Right lobe of liver (tissue), 6 donors: ENCODE data around the gene RPS19. TPM values are rescaled to one million over a fixed set of nuclear protein-coding genes. Genes with fewer than 3 reads are reported as not detected.

Experiments used
- ATAC-seq, 4 donors: fragments of 200-7000 bp; cut with Tn5 transposase; one replicate each; pipeline ENCODE4 v1.9.1; 2020; ENCODE audit warnings: mild to moderate bottlenecking in 4 of 4, moderate library complexity in 4 of 4
- DNase-seq, 3 donors: peaks; one replicate each; pipeline ENCODE4 v3.0.0-alpha.2; 2020
- H3K27ac ChIP-seq, 3 donors: fragments of 200-600 bp; one replicate each; pipeline ENCODE4 v1.8.0; 2022
- H3K27me3 ChIP-seq, 2 donors: fragments of 200-600 bp; one replicate each; pipeline ENCODE4 v1.8.0; 2022
- H3K36me3 ChIP-seq, 4 donors: fragments of 200-600 bp; sonication (generic) in 1 of 4; one replicate each; pipeline versions ENCODE4 v1.5.1 to v1.8.0; 2017 to 2022; ENCODE audit warnings: control low read depth in 1 of 4
- H3K4me1 ChIP-seq, 4 donors: fragments of 200-600 bp; sonication (generic) in 1 of 4; one replicate each; pipeline versions ENCODE4 v1.5.1 to v1.8.0; 2017 to 2022; ENCODE audit warnings: control low read depth in 1 of 4
- H3K4me3 ChIP-seq, 3 donors: fragments of 200-600 bp; one replicate each; pipeline ENCODE4 v1.8.0; 2022
- H3K9me3 ChIP-seq, 4 donors: fragments of 200-600 bp; sonication (generic) in 1 of 4; one replicate each; pipeline versions ENCODE4 v1.5.1 to v1.8.0; 2017 to 2022; ENCODE audit warnings: control low read depth in 1 of 4
- POLR2A ChIP-seq: fragments of 450-650 bp; IDR thresholded peaks from one replicate; pipeline ENCODE4 v1.6.1; 2017; ENCODE audit warnings: antibody characterized with exemption, mild to moderate bottlenecking
- WGBS: methylation state at CpG from one replicate; pipeline ENCODE4 v1.1.6; 2018; ENCODE audit warnings: low coverage, low lambda C conversion rate; ENCODE audit not compliant: insufficient coverage; ENCODE audit errors: missing lambda C conversion rate; 5-methylcytosine and 5-hydroxymethylcytosine counted together
- intact Hi-C, 2 donors: fragments of 100-400 bp; cut with DNase I; formaldehyde crosslinking; loops; one replicate each; pipeline versions ENCODE4 v1.11.2 to v1.14.1; 2022
- total RNA-seq, 6 experiments: library from RNA; depleted of rRNA in 2 of 6; stranded (reverse); fragments of >200 nt in 2 of 6; fragmentation: NEBNext Ultra II Directional in 3 of 6; extraction: Animal tissue kit (Norgen Biotek cat#: 25700) in 3 of 6; gene quantifications; one replicate each; pipeline versions ENCODE4 v1.1.0 to v1.2.4, GENCODE V29; 2016 to 2023
- TF ChIP-seq, protein P1 (sequence below), 4 donors: fragments of 200-600 bp in 3 of 4; fragments of 450-650 bp in 1 of 4; IDR thresholded peaks; one replicate each; pipeline versions ENCODE4 v1.5.1 to v1.8.0; 2016 to 2022; ENCODE audit warnings: antibody characterized with exemption in 4 of 4, mild to moderate bottlenecking in 2 of 4
- donor health status: DM: no; HTN: yes; CAD: no.
- donor health status: DM: no; HTN: no; CAD: no.
- donor health status: DM: no; HTN: no; CAD: no.
- donor health status: DM: no; HTN: yes; CAD: no.
- donor health status: DM: no; HTN: yes; CAD: no.

RPS19 gene
- total RNA-seq, 6 experiments from 2014 or later, result 347 to 556 (median 499) TPM

DNA sequence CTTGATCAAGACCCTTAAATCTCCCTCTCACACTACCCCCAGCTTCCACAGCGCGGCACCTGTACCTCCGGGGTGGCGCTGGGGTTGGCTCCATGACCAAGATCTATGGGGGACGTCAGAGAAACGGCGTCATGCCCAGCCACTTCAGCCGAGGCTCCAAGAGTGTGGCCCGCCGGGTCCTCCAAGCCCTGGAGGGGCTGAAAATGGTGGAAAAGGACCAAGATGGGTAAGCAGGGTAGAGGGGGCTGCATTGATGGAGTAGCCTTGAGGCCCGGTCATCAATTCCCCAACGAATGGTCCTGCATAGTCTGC lies 8.9 kb downstream of the RPS19 start:
- Histone ChIP-seq H3K4me3 (no peak overlapping the region), H3K36me3 (peaks cover 7 to 60% (median 30%) of the 10 kb centered on the region in 4 donors), H3K9me3 (no peaks in the 10 kb centered on the region), H3K27me3 (no peaks in the 10 kb centered on the region), H3K27ac (no peak overlapping the region), H3K4me1 (peaks cover 0 to 12% (median 0%) of the 10 kb centered on the region in 4 donors)
- WGBS, result no CpG with 5 or more reads among the region's 12 CpGs
- intact Hi-C loops, result no loop called here
- no peak for DNase-seq
- TF ChIP-seq, protein P1, sequence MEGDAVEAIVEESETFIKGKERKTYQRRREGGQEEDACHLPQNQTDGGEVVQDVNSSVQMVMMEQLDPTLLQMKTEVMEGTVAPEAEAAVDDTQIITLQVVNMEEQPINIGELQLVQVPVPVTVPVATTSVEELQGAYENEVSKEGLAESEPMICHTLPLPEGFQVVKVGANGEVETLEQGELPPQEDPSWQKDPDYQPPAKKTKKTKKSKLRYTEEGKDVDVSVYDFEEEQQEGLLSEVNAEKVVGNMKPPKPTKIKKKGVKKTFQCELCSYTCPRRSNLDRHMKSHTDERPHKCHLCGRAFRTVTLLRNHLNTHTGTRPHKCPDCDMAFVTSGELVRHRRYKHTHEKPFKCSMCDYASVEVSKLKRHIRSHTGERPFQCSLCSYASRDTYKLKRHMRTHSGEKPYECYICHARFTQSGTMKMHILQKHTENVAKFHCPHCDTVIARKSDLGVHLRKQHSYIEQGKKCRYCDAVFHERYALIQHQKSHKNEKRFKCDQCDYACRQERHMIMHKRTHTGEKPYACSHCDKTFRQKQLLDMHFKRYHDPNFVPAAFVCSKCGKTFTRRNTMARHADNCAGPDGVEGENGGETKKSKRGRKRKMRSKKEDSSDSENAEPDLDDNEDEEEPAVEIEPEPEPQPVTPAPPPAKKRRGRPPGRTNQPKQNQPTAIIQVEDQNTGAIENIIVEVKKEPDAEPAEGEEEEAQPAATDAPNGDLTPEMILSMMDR (IDR thresholded peaks at IDR 0.05), result no peak
- TF ChIP-seq POLR2A, result no peak
- ATAC-seq, result no peak

DNA sequence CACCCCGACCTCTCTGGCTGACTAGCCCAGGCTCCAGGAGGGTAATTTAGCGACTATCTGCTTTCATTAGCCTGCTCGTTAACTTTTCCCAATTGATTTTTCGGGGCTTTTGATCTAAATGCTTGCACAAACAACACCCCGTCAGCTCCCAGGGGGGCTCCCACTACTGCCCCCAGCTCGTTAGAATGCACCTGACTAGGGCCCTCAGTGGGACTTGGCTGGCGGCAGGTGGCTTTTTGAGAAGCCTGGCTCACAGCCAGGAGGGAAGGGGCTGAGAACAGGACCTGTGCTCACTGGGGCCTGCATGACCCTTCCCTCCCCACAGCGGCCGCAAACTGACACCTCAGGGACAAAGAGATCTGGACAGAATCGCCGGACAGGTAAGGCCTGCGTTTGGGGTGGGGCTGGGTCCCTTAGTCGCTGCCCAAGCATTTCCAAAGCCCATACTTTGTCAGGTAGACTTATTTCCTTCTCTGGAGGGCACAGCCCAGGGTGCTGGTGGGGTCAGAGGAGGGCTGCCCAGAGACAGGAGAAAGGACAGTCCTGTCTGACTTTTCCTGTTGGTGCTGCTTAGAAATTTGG lies 9.4 kb downstream of the RPS19 start:
- no peaks in the 10 kb centered on the region for H3K27me3 ChIP-seq
- intact Hi-C loops, result no loop called here
- TF ChIP-seq, protein P1 (IDR thresholded peaks at IDR 0.05), result no peak
- no peak overlapping the region for H3K27ac ChIP-seq
- H3K36me3 ChIP-seq, result peaks cover 3 to 55% (median 28%) of the 10 kb centered on the region in 4 donors
- DNase-seq (no peak), ATAC-seq (no peak)
- peaks cover 0 to 12% (median 0%) of the 10 kb centered on the region in 4 donors for H3K4me1 ChIP-seq
- H3K9me3 ChIP-seq, result no peaks in the 10 kb centered on the region
- 92% methylated on average over 6 of the region's 13 CpGs for WGBS
- H3K4me3 ChIP-seq, result no peak overlapping the region

DNA sequence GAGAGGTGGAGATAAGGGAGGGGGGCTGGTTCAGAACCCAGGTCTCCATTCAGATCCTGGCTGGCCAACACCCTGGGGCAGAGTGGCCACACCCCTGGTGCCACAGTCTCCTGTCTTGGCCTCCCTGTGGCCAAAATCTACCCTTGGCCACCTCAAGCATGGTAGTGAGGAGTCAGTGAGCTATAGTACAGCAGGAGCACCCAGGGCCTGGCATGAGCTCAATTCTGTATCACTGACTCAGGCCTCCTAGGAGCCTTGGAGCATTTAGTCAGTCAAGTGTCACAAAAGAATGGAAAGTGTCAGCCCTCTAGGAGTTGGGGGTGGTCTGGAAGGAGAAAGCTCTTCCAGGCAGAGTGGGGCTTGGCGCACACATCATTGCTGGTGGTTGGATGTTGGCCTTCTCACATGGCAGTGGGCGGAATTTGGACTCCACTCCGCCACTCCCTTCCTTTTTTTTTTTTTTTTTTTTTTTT lies 10.4 kb downstream of the RPS19 start:
- peak in 2 of 4 donors; percentile 6 to 9 for ATAC-seq
- WGBS, result 53% methylated on average over 3 of the region's 3 CpGs

DNA sequence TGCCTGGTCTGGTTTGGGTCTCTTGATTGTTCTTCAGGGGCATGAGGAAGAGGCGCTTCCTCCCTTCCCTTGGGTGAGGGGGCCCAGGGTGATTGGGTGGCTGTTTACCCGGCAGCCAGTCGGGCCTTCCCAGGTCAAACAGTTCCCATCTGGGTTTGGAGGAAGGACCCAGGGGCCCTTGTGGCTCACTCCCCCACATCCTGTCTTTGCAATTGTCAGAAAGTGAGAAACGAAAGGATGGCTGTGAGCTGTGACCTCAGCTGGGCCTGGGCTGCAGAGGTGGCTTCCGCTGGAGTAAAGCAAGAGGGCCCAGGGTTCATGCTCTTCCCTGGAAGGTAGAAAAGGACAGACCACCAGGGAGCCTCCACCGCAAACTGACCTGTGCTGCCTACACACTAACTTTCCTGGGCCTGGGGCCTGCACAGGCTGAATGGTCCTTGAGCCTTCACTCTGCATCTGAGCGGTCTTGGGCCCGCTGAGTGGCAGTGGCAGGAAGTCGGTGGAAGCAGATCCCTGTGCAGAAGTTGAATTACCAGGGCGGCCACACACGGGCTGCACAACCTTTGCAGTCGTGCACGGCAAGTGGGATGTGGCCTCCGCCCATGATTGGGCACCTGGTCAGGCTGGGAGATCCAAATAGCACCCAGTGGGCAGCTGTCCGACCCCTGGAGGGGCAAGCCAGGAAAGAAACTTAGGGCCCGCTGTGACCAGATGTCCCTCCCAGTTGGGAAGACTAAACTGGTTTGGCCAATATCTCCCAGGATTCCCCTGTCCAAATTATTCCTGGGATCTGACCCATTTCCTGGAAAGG lies 11.7 kb downstream of the RPS19 start:
- Histone ChIP-seq H3K9me3 (no peaks in the 10 kb centered on the region), H3K27ac (peak overlapping the region in 1 of 3 donors; percentile 24), H3K4me3 (no peak overlapping the region), H3K36me3 (peaks cover 0 to 35% (median 19%) of the 10 kb centered on the region in 4 donors), H3K27me3 (no peaks in the 10 kb centered on the region), H3K4me1 (peaks cover 0 to 12% (median 0%) of the 10 kb centered on the region in 4 donors)
- 35% methylated on average over 3 of the region's 16 CpGs for WGBS
- intact Hi-C loops, result loop anchor here (5.0 to 10.0 kb wide), 2 partner anchors 63 to 76 kb away; no protein-coding TSS in a partner anchor
- ATAC-seq (peak; percentile 37 to 68 (median 47)), DNase-seq (peak in 2 of 3 donors; percentile 45 to 56)
- no peak for TF ChIP-seq POLR2A
- TF ChIP-seq, protein P1 (IDR thresholded peaks at IDR 0.05), result no peak

More for the DNA sequence above, 10.4 kb downstream of the RPS19 start:
- peaks cover 0 to 45% (median 23%) of the 10 kb centered on the region in 4 donors for H3K36me3 ChIP-seq
- no peak overlapping the region for H3K27ac ChIP-seq
- no peak overlapping the region for H3K4me3 ChIP-seq
- H3K27me3 ChIP-seq, result no peaks in the 10 kb centered on the region
- intact Hi-C loops, result loop anchor here (5.0 to 10.0 kb wide), 2 partner anchors 64 to 77 kb away; no protein-coding TSS in a partner anchor
- peaks cover 0 to 12% (median 0%) of the 10 kb centered on the region in 4 donors for H3K4me1 ChIP-seq
- no peak for TF ChIP-seq POLR2A
- TF ChIP-seq, protein P1 (IDR thresholded peaks at IDR 0.05), result no peak
- no peaks in the 10 kb centered on the region for H3K9me3 ChIP-seq
- DNase-seq, result no peak
